Activated CD4-positive, alpha-beta T cell treated with anti-CD3 and anti-CD28 coated beads for 24 hours (primary cell): ENCODE data around the gene IBTK.
A peak's percentile ranks its signal among the peaks of the same experiment; 100 is the strongest.
"Not testable (repeated sequence)": the region's sequence is repeated elsewhere in the genome, so short reads cannot be mapped to it uniquely, and the experiment has no call there.

ENCODE experiments used
- DNase-seq, 2 donors: peaks; one replicate each; pipeline ENCODE4 v3.0.0-alpha.2; 2020; ENCODE audit warnings: low read depth in 2 of 2

Gene IBTK, protein sequence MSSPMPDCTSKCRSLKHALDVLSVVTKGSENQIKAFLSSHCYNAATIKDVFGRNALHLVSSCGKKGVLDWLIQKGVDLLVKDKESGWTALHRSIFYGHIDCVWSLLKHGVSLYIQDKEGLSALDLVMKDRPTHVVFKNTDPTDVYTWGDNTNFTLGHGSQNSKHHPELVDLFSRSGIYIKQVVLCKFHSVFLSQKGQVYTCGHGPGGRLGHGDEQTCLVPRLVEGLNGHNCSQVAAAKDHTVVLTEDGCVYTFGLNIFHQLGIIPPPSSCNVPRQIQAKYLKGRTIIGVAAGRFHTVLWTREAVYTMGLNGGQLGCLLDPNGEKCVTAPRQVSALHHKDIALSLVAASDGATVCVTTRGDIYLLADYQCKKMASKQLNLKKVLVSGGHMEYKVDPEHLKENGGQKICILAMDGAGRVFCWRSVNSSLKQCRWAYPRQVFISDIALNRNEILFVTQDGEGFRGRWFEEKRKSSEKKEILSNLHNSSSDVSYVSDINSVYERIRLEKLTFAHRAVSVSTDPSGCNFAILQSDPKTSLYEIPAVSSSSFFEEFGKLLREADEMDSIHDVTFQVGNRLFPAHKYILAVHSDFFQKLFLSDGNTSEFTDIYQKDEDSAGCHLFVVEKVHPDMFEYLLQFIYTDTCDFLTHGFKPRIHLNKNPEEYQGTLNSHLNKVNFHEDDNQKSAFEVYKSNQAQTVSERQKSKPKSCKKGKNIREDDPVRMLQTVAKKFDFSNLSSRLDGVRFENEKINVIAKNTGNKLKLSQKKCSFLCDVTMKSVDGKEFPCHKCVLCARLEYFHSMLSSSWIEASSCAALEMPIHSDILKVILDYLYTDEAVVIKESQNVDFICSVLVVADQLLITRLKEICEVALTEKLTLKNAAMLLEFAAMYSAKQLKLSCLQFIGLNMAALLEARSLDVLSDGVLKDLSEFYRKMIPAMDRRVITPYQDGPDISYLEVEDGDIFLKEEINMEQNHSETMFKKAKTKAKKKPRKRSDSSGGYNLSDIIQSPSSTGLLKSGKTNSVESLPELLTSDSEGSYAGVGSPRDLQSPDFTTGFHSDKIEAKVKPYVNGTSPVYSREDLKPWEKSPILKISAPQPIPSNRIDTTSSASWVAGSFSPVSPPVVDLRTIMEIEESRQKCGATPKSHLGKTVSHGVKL (N-terminal part only)

DNA sequence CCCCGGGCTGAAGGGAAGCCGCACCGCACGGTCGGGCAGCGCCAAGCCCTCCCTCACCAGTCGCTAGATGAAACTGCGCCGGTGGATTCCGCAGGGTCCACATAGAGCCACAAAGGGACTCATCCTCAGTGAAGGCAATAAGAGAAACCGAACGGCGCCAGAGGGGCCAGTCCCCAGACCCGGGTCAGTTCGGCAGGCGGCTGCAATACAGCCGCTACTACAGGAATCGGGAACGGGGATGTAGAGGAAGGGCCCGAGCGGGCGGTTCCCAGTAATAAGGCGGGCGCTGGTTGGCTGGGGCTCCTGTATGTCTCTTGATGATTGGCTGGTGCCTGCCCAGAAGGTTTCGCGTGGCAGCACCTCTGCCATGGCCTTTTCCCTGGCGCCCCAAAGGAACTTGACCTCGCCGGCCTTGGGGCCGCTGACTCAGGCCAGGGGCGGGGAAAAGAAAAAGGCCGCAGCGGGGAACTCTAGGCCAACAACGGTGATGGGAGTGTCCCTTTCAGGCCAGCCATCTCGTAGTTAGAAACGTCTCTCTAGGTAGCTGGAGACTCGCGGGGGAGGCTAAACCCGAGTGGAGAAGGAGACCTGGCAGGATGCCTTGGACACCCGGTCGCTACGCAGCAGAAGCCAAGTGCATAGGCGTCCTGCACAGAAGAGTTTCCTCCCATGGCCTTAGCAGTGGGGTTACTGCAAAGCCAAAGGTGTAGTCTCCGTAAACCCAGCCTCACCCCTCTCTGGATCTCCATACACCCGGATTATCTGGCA lies at the start of gene IBTK:
Gene IBTK, minus strand, starts transcription at position 240 of the 768 bp plus-strand sequence. CDS start 7,258 bp downstream, outside the sequence.
- DNase-seq = peak; percentile 84 to 88

DNA sequence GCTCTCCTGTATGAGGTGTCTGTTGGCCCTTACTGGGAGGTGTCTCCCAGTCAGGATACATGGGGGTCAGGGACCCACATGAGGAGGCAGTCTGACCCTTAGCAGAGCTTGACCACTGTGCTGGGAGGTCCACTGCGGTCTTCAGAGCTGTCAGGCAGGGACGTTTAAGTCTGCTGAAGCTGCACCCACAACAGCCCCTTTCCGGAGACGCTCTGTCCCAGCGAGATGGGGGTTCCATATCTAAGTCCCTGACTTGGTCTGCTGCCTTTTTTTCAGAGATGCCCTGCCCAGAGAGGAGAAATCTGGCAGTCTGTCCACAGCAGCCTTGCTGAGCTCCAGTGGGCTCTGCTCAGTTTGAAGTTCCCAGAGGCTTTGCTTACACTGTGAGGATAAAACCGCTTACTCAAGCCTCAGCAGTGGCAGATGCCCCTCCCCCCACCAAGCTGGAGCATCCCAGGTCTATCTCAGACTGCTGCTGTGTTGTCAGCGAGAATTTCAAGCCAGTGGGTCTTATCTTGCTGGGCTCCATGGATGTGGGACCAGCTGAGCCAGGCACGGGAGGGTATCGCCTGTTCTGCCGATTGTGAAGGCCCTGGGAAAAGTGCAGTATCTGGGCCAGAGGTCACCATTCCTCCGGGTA lies 36.3 kb upstream of the IBTK start:
- no peak for DNase-seq

DNA sequence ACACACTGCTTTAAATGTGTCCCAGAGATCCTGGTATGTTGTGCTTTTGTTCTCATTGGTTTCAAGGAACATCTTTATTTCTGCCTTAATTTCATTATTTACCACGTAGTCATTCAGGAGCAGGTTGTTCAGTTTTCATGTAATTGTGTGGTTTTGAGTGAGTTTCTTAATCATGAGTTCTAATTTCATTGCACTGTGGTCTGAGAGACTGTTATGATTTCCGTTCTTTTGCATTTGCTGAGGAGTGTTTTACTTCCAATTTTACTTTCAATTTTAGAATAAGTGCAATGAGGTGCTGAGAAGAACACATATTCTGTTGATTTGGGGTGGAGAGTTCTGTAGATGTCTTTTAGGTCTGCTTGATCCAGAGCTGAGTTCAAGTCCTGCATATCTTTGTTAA lies 34.0 kb upstream of the IBTK start:
- DNase-seq = not testable (repeated sequence)

DNA sequence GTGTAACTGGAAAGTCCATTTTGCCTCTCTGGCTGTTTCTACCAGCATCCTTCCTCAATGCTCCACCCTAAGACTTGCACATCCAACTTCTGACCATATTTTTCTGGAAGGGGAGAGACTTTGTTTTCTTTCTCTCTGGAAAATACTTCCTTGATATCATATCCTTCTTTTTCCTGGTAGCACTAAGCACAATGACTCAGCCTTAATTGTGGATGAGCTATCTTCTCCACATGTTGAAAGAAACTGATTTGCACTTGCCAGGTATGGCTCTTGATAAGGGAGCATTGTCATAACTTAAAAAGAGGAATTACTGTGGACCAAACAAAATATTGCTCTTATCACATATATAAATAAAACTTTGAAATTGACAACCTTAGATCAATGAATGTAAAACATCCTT lies 30.1 kb upstream of the IBTK start:
- DNase-seq = no peak

DNA sequence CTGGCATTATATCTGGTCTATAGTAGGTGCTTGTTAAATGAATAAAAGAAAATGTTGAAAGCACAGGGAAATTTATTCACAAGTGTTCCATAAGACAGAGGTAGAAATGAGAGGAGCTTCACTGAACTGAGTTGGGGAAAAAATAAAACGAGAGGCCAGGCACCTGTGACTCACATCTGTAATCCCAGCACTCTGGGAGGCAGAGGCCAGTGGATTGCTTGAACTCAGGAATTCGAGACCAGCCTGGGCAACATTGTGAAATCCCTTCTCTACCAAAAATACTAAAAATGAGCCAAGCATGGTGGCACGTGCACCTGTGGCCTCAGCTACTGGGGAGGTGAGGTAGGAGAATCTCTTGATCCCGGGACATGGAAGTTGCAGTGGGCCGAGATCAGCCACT lies 28.1 kb upstream of the IBTK start:
- DNase-seq = no peak

DNA sequence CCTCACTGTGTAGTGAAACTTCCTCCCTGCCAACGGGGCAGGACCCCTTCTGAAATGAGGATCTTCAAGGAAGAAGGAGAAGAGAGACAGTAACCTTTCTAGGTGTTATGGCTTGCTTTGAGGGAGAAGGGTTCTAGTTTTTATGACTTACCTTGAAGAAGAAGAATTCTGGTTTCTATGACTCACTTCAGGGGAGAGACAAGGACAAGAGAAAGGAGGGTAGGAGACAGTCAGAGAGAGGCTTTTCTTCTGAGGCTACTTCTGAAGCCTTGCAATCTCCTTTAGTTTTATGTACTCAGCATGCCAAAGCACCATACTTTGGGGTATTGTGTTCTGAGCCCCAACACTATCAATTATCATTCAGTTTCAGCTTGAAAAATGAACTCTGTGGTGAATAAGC lies 25.8 kb upstream of the IBTK start:
- DNase-seq = no peak

DNA sequence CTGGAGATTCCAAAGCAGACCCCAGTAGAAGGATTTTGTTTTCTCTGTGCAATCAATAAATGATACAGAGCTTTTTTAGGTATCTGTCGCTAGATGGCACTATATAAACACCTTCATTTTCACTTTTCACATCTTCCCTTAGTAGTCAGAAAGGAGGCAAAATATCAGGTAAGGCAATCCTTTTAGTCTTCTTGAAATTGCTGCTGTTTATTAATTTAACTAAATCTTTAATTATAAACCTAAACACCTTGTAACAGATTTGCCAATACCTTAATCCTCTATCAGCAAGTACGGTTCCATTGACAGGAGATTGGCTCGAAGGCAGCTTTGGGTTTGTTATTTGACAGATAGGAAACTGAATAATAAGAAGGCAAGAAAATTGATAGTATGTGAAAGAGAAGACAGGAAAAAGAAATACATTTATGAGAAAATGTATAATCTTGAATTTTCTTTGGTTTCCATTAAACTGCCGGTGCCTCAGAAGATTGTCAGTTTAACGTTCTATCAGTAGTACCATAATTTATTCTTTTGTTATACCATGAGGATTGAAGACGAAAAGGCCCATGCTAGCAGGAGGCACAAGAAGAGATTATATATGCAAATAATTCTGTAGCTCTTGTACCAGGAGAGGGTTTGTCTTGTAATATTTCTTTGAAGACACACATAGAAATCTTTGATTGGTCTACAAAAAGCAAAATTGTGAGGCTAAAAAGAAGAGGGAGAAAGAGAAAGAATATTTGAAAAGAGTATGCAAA lies 23.5 kb upstream of the IBTK start:
- DNase-seq = no peak

DNA sequence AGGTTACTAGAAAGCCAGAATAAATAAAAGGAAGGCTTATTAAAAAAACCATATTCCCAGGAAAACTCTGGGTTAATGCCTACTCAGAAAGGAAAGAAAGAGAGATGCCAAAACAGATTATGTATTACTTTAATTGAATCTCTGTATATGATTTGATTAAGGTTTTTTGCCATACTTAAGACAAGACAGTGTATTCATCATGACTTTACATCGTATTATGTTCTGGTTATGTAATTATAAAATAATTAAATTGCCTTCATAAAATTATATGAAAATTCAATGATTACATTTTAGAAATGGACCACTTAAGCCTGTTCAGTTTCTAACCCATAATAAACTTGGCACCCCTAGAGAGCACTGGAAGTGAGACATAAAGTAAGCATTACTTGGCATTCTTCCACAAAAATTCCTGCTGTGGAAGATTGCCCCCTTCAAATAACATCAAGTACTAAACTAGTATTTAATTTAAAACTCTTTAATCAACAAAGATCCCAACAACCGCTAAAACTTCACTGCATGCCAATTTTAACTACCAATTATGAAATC lies 20.8 kb upstream of the IBTK start:
- no peak for DNase-seq

DNA sequence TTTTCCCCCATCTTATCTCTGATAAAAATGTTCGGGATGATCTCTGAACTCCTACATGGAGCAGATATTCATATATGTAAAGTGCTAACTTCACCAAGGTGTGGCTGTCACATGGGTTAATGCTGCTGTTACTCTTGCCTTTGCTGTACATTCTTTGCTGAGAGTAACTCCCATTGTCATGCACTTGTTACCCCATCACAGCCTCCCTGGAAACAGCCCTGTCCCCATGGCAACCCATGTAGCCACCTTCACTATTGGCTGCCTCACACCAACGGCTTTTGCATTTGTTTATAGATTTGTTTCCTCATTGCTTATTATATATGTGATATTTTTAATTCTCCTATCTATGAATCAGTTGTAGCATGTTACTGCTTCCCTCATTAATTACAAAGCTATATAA lies 17.3 kb upstream of the IBTK start:
- no peak for DNase-seq

DNA sequence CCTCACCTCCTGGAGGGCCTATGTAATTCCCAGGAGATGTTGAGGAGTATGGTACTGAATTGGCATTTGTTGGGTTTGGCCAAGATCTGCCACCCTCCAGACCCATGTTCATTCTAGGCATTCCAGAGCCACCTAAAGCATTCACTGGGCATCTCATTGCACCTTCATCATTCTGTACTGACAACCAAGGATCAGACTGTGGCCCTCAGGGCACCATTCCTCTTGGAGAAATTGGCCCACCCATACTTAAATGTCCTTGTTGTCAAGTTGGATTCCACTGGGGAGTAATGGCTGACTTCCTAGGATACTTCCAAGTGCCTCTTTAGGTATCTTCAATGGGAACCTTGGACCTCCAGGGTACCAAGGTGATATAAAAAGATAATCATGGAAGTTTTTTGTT lies 16.8 kb upstream of the IBTK start:
- no peak for DNase-seq

DNA sequence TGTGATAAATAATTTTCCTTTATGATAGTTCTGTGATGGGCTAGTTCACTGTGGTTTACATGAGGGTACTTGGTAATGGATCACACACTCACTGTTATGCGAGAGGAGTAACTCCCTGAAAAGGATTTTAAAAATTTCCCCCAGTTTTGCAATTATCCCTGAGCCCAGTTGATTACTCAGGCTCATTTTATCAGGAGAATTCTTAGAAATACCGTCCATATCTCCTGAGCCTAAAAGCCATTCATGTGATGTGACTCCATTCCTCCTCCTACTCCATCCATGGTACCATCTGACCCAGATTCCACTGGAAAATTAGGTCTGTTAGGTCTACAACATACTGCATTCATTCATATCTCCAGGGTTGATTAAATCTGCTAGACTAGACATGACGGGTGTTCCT lies 16.4 kb upstream of the IBTK start:
- DNase-seq = no peak

DNA sequence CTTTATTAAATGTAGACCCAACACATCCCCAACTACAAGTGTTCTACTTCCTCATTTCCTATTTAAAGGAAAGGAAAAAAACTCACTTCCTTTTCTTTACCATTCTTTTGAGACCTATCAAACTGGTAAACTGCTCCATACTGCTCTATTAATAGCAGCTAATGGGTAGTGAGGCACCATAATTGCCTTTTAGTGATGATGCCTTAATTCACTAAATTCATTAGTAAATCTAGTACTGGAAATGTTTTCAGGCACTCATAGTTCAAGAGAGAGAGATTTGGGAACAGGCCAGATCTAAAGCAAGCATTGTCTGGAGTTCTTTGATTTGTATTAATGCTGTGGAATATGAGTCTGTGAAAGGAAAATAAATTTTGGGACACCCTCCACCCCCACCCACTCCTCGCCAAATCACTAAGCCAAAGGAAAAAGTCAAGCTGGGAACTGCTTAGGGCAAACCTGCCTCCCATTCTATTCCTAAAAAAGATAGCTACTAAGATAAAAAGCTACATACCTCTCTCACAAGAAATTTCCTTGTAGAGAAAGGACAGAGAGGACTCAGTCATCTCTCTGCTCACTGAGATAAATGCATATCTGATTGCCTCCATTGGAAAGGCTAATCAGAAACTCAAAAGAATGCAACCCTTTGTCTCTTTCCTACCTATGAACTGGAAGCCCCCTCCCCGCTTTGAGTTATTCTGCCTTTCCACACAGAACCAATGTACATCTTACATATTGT lies 13.6 kb upstream of the IBTK start:
- no peak for DNase-seq

DNA sequence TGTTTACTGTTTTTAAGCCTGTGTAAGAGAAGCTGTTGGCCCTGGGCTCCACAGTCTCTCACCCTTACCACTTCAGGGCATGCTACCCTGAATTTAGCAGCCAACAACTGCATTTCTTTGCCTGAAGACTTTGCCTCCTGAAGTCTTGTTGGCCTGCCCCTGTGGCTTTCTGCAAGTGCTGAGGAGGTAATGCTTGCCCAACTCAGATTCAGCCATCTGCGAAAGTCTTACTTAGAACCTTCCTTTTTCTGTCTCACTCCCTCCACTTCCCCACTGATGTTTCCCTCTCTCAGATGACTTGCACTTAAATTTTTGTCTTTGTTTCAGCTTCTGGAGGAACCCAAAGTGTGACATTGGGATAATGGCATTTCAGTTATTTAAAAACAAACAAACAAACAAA lies 11.8 kb upstream of the IBTK start:
- no peak for DNase-seq

DNA sequence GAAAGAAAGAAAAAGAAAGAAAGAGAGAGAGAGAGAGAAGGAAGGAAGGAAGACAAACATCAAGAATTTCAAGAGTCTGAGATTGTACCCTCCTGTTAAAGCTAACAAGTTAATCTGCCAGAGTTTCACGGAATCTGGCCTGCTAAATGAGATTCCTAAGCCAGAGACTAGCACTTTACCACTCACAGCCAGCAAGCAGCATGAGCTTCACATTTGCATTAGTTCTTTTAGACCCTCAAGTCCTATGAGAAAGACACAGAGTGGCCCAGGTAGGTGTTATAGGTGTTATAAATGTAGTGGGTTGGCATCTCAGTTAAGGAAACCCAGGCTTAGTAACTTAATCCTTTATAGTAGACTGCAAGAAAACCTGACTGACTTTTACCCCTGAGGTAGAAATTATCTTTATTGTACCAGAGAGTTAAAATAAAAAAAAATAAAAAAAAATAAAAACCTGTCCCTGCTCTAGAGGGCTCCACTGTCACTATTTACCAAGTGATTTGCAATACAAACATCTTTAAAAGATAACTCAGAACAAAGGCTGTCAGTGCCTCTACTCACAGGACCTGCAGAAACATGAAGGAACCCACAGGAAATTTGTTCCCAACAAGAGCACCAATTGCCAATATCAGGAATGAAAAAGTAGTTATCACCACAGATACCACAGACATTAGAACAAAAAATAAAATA lies 9.7 kb upstream of the IBTK start:
- no peak for DNase-seq

DNA sequence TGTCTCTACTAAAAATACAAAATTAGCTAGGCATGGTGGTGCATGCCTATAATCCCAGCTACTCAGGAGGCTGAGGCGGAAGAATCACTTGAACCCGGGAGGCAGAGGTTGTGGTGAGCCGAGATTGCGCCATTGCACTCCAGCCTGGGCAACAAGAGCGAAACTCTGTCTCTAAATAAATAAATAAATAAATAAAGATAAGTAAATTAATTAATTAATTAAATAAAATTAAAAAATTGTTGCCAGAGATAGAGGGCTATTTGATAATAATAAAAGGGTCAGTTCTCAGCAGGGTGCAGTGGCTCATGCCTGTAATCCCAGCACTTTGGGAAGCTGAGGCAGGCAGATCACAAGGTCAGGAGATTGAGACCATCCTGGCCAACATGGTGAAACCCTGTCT lies 7.2 kb upstream of the IBTK start:
- not testable (repeated sequence) for DNase-seq

DNA sequence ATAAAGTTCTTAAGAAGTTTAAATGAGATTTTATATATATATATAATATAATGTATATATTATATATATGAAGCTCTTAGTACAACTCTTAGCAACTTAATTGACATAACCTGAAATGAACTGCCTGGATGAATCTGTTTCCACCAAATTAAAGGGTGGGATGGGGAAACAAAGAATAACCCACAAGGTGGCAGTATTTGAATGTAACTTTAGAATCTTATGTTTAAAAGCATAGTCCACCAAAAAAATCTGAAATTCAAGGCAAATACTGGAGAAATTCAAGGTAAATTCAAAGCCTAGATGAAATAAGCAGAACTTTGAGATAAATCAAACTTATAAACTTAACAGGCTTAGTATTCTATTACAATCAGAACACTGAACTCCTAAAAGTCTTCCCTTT lies 4.4 kb upstream of the IBTK start:
- DNase-seq = no peak

DNA sequence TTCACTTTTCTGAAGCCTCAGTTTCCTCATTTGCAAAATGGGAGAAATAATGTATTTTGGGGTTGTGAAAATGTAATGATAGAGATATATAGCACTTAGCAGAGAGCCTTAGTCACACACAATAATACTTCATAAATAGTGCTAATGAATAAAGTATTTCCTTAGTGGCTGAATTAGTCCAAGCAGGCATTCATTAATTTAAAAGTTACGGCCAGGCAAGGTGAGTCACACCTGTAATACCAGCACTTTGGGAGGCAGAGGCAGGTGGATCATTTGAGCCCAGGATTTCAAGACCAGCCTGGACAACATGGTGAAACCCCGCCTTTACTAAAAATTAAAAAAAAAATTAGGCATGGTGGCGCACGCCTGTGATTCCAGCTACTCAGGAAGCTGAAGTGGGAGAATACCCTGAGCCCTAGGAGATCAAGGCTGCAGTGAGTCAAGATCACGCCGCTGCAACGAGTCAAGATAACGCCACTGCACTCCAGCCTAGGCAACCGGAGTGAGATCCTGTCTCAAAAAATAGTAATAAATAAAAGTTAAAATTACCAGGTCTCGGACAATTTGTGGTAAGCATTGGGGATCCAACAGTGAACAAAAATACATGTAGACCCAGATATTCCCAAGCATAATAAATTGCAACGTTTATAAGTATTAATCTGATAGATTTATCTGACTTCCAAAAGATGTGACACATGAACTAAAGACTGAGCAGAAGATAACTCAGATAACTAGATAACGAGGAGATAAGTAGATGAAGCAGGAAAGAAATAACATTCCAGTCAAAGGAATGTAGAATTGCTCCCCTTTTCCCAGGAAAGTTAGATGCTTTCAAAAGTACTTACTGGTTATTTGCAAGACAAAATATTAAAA lies 2.1 kb upstream of the IBTK start:
- no peak for DNase-seq

DNA sequence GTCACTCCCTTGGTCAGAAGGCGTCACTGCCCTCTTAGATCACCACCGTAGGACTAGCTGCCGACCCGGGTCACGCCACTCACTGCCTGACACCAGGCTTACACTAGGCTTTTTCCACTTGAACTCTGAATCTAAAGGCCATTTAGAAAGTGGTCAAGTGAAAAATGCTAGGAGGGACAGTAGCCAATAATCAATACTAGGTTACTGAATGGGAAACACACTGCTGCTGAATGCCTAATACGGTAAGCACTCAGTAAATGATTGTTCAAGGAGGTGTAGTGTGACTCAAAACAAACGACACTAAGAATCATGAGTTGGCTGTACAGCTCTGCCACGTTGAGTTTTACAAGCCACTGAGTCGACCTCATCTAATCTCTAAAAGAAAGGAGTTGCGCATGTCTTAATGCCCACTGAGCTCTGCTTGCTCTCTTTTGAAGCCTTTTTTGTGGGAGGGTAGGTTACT lies 760 bp upstream of the IBTK start:
- no peak for DNase-seq
